Measurements from ENCODE around the gene WDR35.

DNA sequence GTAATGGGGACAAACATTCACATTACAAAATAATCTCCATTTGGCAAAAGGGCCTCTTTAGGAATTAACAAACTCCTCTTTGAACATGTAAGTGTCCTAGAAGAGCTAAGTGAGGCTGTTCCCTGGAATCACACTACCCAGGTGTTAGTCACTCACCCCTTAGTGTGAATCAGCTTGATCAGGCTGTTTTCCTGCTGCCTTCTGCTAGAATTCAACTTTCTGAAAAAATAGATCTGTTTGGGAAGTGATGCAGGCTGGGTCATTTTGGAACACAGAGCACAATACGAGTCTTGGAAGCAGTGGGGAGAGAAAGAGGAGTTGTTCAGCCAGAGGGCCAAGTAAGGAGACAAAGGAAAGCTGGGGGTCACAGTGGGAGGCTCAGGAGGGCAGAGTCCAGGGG lies 128.1 kb downstream of the WDR35 start:
- TF ChIP-seq, protein P1, sequence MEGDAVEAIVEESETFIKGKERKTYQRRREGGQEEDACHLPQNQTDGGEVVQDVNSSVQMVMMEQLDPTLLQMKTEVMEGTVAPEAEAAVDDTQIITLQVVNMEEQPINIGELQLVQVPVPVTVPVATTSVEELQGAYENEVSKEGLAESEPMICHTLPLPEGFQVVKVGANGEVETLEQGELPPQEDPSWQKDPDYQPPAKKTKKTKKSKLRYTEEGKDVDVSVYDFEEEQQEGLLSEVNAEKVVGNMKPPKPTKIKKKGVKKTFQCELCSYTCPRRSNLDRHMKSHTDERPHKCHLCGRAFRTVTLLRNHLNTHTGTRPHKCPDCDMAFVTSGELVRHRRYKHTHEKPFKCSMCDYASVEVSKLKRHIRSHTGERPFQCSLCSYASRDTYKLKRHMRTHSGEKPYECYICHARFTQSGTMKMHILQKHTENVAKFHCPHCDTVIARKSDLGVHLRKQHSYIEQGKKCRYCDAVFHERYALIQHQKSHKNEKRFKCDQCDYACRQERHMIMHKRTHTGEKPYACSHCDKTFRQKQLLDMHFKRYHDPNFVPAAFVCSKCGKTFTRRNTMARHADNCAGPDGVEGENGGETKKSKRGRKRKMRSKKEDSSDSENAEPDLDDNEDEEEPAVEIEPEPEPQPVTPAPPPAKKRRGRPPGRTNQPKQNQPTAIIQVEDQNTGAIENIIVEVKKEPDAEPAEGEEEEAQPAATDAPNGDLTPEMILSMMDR (IDR thresholded peaks at IDR 0.05; ENCODE audit: low read depth, low read length): no peak
- TF ChIP-seq EZH2phosphoT487 (IDR thresholded peaks at IDR 0.05; ENCODE audit: low read depth): no peak
